HEK293 (cell line): ENCODE results near the gene ILK.

Source experiments
- CTCF ChIP-seq: fragments of 450-650 bp; formaldehyde crosslinking; IDR thresholded peaks from 2 replicates; pipeline ENCODE4 v1.5.1; 2016; ENCODE audit warnings: missing biosample characterization, missing genetic modification characterization
- KLF16 ChIP-seq: fragments of 450-650 bp; formaldehyde crosslinking; IDR thresholded peaks from 2 replicates; pipeline ENCODE4 v1.5.1; 2017; ENCODE audit warnings: missing biosample characterization, missing genetic modification characterization
- MYNN ChIP-seq: fragments of 450-650 bp; formaldehyde crosslinking; IDR thresholded peaks from 2 replicates; pipeline ENCODE4 v1.5.1; 2016; ENCODE audit warnings: missing biosample characterization, missing genetic modification characterization, borderline replicate concordance
- ZNF404 ChIP-seq: fragments of 450-650 bp; formaldehyde crosslinking; IDR thresholded peaks from 2 replicates; pipeline ENCODE4 v1.5.1; 2017; ENCODE audit warnings: missing biosample characterization, missing genetic modification characterization
- TF ChIP-seq, protein P1 (sequence below): fragments of 450-650 bp; formaldehyde crosslinking; IDR thresholded peaks from 2 replicates; pipeline ENCODE4 v1.5.1; 2016; ENCODE audit warnings: missing biosample characterization, missing genetic modification characterization
- TF ChIP-seq, protein P2 (sequence below): fragments of 450-650 bp; formaldehyde crosslinking; IDR thresholded peaks from 2 replicates; pipeline ENCODE4 v1.5.1; 2017; ENCODE audit warnings: missing biosample characterization, missing genetic modification characterization
- TF ChIP-seq, protein P3 (sequence below): fragments of 450-650 bp; formaldehyde crosslinking; IDR thresholded peaks from 2 replicates; pipeline ENCODE4 v1.5.1; 2016; ENCODE audit warnings: missing biosample characterization, missing genetic modification characterization, low read depth

- TF ChIP-seq KLF16 (tag by site-specific recombination) (no peak), ZNF404 (tag by site-specific recombination) (no peak), CTCF (tag by site-specific recombination) (no peak), MYNN (tag by site-specific recombination) (no peak)
- TF ChIP-seq, protein P1, sequence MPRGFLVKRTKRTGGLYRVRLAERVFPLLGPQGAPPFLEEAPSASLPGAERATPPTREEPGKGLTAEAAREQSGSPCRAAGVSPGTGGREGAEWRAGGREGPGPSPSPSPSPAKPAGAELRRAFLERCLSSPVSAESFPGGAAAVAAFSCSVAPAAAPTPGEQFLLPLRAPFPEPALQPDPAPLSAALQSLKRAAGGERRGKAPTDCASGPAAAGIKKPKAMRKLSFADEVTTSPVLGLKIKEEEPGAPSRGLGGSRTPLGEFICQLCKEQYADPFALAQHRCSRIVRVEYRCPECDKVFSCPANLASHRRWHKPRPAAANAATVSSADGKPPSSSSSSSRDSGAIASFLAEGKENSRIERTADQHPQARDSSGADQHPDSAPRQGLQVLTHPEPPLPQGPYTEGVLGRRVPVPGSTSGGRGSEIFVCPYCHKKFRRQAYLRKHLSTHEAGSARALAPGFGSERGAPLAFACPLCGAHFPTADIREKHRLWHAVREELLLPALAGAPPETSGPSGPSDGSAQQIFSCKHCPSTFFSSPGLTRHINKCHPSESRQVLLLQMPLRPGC (tag by site-specific recombination), result no peak
- TF ChIP-seq, protein P2, sequence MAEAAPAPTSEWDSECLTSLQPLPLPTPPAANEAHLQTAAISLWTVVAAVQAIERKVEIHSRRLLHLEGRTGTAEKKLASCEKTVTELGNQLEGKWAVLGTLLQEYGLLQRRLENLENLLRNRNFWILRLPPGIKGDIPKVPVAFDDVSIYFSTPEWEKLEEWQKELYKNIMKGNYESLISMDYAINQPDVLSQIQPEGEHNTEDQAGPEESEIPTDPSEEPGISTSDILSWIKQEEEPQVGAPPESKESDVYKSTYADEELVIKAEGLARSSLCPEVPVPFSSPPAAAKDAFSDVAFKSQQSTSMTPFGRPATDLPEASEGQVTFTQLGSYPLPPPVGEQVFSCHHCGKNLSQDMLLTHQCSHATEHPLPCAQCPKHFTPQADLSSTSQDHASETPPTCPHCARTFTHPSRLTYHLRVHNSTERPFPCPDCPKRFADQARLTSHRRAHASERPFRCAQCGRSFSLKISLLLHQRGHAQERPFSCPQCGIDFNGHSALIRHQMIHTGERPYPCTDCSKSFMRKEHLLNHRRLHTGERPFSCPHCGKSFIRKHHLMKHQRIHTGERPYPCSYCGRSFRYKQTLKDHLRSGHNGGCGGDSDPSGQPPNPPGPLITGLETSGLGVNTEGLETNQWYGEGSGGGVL (tag by site-specific recombination), result no peak
- TF ChIP-seq, protein P3, sequence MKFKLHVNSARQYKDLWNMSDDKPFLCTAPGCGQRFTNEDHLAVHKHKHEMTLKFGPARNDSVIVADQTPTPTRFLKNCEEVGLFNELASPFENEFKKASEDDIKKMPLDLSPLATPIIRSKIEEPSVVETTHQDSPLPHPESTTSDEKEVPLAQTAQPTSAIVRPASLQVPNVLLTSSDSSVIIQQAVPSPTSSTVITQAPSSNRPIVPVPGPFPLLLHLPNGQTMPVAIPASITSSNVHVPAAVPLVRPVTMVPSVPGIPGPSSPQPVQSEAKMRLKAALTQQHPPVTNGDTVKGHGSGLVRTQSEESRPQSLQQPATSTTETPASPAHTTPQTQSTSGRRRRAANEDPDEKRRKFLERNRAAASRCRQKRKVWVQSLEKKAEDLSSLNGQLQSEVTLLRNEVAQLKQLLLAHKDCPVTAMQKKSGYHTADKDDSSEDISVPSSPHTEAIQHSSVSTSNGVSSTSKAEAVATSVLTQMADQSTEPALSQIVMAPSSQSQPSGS, result no peak
Measured at GRCh38 chr11:6640985-6641701, 37.6 kb downstream of the ILK start.
